Dermis blood vessel endothelial cell (primary cell): ENCODE results near the gene CUL9. TPM values are rescaled to one million over a fixed set of nuclear protein-coding genes. Genes with fewer than 3 reads are reported as not detected.
"Not testable (repeated sequence)": the region's sequence is repeated elsewhere in the genome, so short reads cannot be mapped to it uniquely, and the experiment has no call there.

Experiments
- DNase-seq: peaks from one replicate; pipeline ENCODE4 v3.0.0; 2010
- total RNA-seq: library from RNA; depleted of rRNA; stranded (reverse); fragments of >200 nt; gene quantifications from 2 replicates; pipeline ENCODE4 v1.2.3, GENCODE V29; 2014

The CUL9 gene
- total RNA-seq = 25.9 and 33.8 TPM in 2 replicates

- DNase-seq = peak; percentile 86
Measured at GRCh38 chr6:43181942-43182860, at the start of gene CUL9. TSS of gene CUL9 (plus strand) at chr6:43182196. CDS start at chr6:43184311, 2,115 bp downstream.

GRCh38 chr6:43138267-43138666 lies 43.7 kb upstream of the CUL9 start:
- no peak for DNase-seq

GRCh38 chr6:43139973-43140372 lies 42.0 kb upstream of the CUL9 start:
- DNase-seq = not testable (repeated sequence)

DNA sequence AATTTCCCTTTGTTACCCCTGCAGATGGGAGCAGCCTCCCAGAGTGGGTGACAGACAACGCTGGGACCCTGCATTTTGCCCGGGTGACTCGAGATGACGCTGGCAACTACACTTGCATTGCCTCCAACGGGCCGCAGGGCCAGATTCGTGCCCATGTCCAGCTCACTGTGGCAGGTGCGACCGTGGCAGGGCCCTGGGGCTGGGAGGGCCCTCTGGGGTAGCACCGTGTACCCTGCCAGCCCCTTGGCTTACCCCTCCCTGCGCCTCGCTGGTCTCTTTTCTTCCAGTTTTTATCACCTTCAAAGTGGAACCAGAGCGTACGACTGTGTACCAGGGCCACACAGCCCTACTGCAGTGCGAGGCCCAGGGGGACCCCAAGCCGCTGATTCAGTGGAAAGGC lies 40.4 kb upstream of the CUL9 start:
- no peak for DNase-seq

GRCh38 chr6:43142101-43142500 lies 39.9 kb upstream of the CUL9 start:
- no peak for DNase-seq

DNA sequence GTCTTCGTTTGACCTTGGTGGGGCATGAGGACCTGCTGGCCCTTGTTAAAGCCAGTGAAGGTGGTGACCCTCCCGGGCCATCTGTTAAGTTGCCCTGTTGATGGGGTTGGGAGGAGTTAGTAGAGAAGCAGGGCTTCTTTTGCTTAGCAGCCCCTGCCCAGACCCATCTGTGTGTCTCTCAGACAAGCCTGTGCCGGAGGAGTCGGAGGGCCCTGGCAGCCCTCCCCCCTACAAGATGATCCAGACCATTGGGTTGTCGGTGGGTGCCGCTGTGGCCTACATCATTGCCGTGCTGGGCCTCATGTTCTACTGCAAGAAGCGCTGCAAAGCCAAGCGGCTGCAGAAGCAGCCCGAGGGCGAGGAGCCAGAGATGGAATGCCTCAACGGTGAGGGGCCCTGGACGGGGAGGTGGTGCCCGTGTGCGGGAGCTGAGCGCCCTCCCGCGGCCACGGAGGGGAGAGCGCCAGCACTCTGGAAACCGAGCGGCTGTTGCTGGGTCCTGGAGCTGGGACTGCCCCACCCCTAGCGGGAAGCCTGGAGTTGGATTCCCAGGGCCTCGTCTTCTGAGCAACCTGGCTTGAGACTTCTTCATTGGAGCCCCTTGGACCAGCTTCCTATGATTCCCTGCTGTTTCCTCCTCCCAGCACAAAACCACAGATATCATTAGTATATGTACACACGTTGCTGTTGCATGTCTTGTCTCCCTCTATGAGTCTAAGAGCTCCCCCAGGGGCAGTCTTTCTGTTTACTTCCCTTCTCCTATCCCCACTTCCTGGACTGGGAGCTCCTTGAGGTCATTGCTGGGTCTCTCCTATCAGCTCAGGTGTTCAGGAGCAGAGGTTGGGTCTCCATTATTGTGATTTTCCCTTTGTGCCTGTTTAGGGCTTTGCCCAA lies 38.5 kb upstream of the CUL9 start:
- peak; percentile 89 for DNase-seq

GRCh38 chr6:43144879-43145278 lies 37.1 kb upstream of the CUL9 start:
- DNase-seq = no peak

DNA sequence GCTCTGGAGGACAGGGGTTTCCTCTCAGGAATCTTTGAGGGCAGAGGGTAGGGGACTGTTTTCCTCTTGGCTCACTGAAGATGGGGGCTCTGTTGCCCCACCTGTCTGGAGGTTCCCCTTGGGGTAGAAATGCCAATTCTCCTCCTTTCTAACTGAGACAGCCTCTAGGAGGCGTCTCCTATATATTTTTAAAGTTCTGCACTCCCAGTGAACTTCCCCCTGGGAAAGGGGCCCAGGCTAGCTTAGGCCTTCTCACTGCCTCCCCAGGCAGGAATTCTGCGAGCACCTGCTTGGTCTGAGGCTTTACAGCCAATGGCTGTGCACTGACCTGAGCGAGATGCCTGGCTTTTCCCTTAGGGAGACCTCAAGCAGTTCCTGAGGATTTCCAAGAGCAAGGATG lies 35.7 kb upstream of the CUL9 start:
- DNase-seq = no peak

DNA sequence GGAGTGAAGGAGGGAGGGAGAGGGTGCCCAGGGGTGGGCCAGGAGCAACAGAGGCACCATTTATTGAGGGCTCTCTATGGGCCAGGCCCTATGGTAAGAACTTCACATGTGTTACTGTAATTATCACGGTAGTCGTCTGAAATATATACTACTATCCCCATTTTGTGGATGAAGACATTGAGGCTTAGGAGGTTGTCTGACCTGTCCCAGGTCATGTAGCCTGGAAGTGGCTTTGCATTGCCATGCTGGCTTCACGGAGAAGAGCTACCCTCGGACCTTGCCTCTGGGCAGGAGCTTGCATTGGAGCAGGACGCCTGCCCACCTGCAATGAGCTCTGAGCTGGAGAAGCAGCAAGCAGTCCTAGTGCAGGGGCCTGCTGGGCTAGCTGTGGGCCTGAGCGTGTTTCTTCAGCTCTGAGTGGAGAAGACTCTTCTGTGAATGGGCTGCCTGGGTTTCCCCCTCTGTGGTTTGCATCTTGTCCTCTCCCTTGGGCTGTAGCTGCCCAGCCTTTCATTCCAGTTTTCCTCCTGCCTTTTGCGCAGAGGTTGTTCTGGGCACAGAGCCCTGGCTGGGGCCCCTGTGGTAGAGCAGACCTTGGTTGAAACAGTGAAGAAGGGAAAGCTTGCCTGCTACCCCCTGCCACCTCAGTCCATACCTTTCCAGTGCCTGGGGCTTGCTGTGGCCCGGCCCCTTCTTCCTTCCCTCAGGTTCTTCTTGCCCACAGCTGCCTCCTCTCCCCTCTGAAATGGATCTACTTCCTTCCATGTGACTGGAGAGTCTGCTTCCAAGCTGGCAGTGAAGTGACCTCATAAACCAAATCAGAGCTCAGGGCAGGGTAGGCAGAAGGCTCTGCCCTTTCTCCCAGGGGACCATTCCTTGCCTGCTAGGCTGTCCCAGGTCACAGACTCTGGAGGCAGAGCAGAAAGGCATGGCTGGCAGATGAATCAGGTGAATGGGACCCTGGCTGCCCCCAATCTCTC lies 35.0 kb upstream of the CUL9 start:
- DNase-seq = no peak

DNA sequence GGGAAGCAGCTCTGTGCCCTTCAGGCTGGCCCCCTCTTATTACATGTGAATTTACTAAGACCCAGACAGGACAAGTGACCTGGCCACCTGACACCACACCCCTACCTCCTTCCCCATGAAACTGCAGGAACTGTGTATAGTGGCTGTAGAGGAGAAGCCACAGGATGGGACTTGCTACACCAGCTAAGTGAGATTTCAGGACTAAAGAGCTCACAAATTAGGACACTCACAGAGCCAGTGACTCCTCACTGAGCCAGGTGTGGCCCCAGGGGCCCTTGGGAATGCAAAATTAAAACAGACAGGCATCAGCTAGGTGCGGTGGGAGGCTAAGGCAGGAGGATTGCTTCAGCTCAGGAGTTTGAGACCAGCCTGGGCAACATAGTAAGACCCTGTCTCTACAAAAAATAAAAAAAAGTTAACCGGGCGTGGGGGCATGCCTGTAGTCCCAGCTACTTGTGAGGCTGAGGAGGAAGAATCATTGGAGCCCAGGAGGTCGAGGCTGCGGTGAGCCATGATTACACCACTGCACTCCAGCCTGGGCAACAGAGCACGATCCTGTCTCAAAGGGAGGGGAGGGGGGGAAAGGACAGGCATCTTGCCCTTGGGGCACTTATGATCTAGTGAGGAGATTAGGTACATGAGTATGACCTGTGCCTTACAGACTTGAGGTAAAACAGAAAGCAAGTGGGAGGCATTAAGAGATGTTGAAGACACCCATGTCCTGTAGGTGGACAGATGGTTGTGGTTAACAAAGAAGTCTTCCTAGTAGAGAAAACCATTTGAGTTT lies 34.1 kb upstream of the CUL9 start:
- no peak for DNase-seq

DNA sequence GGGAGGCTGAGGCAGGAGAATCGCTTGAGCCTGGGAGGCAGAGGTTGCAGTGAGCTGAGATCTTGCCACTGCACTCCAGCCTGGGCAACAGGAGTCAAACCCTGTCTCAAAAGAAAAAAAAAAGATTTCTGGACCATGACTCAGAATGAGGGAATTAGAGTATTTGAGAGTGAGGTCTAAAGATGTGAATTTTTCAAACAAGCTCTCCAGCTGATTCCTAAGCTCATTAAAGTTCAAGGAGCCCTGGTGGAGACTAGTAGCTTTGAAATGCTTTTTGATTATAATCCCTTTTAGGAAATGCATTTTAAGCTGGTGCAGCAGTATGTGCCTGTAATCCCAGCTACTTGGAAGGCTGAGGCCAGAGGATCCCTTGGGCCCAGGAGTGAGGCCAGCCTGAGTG lies 32.7 kb upstream of the CUL9 start:
- no peak for DNase-seq

DNA sequence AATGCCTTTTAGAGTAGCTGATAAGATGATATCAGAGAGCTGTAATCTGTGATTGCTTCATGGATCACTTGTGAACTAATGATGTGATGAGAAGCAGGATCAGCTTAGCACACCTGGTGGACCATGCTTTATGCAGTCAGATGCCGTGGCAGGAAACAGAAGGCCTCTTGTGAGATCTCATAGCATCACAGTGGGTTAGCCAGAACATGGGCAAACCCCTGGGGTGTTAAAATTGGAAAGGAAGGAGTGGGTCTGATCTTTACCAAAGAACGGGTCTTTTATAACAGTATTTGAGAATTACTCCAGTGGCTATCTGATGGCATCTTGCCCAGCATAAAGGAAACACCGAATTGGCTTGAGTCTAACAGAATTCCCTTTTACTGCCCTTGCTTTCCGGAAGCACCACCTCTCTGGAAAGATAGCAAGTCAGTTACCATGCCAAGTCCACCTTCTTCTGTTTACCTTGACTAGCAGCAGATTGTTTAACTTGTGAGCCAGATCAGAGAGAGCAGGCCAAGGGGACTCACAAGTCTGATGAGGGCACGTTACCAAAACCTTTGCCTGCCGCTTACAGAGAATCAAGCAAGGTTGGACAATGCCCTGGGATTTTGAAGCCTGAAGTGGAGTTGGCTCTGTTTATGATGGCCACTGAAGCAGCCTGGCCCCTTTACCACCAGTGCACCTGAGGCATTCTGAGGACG lies 31.8 kb upstream of the CUL9 start:
- DNase-seq = peak; percentile 24

GRCh38 chr6:43159599-43159998 lies 22.4 kb upstream of the CUL9 start:
- DNase-seq = no peak

GRCh38 chr6:43163899-43164298 lies 18.1 kb upstream of the CUL9 start:
- DNase-seq = no peak

GRCh38 chr6:43170417-43170930 lies 11.5 kb upstream of the CUL9 start:
- peak; percentile 89 for DNase-seq

DNA sequence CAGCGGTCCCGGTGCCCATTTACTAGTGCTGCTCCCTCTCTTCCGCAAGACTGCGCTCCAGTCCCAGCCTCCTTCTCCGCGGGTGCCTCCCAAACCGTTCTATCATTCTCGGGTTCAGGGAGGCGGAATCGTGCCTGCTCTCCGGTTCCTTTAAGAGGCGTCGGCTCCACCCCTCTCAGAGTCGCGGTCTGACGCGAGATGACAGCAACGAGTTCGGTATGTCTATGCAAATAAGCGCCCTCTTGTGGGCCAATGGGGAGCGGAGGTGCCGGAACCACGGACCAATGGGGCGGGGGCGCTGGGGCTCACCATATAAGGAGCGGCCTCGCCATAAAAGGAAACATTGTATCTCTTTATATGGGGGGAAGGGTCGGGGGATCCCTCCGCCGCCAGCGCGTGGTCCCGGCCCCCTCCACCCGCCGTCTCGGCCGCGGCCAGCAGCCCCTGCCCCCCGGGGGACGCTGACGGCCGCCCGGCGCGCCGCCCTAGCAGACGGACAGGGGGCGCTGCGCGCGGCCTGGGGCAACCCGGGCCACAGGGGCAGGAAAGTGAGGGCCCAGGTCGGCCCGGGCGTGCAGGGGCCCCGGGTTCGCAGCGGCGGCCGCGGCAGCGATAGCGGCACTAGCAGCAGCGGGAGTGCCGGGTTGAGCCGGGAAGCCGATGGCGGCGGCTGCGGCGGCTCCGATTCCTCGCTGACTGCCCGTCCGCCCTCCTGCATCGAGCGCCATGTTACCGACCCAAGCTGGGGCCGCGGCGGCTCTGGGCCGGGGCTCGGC lies 10.9 kb upstream of the CUL9 start, which contains the start of gene SRF:
TSS of gene SRF (plus strand) at position 339 of the 776 bp plus-strand sequence. CDS start at position 727, 388 bp downstream.
- DNase-seq = peak; percentile 100

- DNase-seq = peak; percentile 30
Measured at GRCh38 chr6:43171707-43172103, 10.3 kb upstream of the CUL9 start.

DNA sequence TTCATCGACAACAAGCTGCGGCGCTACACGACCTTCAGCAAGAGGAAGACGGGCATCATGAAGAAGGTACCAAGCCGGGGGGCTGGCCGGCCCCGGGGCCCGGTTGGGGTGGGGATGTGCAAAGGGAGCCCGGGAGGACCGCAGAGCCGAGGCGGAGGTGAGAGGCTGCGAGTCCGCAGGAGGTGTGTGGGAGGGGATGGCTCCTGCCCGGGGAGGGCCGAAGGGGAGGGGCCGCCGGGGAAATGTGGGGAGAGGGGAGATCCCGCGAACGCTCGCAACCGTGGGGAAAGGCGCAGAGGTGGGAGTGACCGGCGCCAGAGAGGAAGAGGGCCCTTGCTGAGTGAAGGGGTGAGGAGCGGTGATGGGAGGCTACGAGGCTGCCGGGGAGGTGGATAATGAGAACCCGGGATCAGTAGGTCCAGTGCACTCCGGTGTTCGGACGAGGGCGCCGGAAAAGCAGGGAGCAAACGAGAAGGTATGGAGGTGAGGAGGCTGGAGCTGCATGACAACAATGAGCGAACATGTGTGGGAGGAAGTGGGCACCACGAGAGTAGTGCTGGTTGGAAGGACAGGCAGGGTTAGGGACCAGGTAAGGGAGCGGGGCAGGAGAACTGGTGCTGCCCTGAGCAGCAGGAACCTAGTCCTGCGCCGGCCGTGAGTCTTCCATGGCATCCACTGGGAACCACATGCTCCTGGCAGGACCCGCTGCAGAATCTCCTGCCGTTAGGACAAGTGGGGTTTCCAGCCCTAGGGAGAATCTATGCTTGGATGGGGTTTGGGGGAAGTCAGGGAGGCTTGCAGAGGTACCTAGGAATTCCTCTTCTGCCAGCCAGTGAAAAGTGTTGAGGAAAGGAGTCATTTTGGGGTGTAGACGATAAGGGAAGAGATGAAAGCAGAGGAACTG lies 9.6 kb upstream of the CUL9 start:
- peak; percentile 56 for DNase-seq
